NCI-H1092 treated with DMSO at 0.1 percent for 48 hours (cell line): ENCODE data around the gene HAVCR1.
"Not testable (repeated sequence)": the region's sequence is repeated elsewhere in the genome, so short reads cannot be mapped to it uniquely, and the experiment has no call there.

Experiments used
- DNase-seq: peaks from one replicate; lab custom pipeline; 2025; lab: John Stamatoyannopoulos, UW

HAVCR1 gene

DNA sequence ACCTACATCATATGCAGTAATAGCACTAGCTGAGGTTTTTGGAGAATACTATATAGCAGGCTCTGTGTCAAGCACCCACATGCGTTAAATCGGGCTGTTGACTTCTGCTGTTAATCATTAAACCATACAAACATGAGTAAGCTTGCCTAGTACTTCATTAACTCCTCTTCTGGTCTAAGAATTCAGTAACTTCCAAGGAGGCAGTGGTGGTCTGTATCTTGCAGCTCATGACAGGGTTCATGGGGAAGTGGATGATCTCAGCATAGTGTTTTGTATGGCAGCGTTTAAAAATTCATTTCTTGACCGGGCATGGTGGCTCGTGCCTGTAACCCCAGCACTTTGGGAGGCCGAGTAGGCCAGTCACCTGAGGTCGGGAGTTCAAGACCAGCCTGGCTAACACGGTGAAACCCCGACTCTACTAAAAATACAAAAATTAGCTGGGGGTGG lies at the start of gene HAVCR1:
Gene HAVCR1 (minus strand): TSS at position 24 of the 447 bp plus-strand sequence. CDS start 1,173 bp downstream, outside the sequence.
- no peak for DNase-seq

DNA sequence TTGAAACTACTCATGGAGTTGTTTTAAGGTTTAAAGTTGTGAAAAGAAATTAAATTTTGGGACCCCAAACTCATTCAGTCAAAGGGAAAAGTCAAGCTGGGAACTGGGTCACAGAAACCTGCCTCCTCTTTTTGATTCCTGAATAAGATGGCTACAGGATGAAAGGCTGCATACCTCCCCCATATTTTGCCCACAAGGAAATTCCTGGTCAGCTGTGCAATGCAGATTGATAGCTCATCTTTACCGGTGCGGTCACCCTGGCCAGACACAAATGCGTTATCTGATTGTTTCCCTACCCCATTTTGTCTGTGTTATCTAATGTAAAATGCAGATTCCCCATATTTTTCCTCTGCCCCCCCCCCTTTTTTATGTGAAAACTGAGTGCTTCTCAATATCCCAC lies 48.6 kb upstream of the HAVCR1 start:
- DNase-seq, result no peak

DNA sequence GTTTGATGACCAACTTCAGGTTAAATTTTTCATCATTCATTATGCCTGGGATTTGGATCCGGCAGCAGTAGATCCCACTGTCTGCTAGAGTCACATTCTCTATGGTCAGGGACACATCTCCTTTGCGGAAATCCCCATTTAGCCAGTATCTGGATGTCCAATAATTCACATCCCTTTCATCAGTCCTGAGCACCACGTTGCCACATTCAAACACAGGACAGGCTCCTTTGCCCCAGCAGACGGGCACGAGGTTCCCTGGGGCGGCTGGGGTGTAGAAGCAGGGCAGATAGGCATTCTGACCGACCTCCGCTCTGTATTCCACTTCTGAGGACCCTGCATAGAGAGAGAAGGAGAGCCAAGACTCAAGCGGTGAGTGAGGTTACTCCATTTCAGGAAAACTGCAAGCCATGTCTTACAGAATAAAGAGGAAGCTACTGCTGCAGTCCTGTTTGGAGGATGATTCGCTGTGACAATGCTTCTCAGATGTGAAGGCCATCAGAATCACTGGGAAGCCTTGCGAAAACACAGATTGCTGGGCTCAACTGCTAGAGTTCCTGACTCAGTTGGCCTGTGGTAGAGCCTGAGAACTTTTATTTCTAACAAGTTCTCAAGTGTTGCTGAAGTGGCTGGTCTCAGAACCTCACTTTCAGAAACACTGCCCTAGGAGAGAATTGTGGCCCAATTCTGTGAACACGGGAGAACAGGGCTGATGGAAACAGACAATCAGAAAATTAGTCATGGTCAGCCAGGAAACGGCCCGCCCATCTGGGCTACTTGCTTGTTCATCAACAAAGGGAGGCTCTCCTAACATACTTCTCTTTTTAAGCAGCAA lies 47.9 kb upstream of the HAVCR1 start:
- no peak for DNase-seq

DNA sequence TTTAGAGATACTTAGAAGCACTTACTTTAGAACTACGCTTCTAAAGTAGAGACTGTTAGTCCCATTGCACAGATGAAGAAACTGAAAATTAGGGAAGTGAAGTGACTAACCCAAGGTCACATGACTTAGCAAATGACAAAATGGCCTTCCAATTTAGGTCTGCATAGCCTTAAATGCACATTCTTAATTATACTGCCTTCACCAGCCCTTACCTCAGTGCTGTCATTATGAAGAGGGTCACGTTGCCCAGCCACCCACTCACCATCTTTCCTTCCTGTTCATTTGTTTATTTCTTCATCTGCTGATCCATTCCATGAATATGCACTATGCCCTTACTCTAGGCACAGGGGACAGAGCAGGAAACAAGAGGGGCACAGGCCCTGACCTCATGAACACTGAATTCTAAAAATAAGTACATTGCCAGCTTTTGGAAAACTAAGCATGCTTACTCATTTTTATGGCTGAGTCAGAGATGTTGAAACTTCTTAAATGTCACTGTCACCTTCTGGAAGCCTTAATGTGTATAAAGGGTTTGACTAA lies 41.3 kb upstream of the HAVCR1 start:
- DNase-seq, result no peak

DNA sequence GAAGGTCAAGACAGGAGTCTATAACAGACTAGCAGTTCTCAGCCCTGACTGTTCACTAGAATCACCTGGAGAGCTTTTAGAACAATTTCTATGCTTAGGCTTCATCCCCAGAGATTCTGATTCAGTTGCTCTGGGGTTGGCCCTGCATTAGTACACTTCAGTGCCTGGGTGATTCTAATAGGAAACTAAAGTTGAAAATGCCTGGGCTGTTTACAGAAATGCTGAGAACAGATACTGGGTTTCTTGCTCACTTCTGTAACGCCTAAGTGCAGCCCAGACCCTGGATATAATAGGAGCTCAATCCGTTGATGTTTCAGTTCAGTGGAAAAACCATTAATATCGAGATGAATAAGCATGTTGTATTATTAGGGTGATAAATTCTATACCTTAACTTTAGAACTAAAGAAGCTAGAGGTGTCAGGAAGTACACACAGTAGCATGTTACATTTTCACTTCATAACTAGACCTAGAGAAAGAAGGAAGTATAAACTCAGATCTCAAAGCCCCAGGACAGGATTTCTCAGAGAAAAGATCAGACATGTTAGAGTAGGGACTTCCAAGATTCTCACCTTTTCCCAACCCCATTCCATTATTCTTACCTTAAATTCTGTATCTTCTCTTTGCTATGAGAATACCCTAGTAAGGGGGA lies 29.6 kb upstream of the HAVCR1 start:
- no peak for DNase-seq

DNA sequence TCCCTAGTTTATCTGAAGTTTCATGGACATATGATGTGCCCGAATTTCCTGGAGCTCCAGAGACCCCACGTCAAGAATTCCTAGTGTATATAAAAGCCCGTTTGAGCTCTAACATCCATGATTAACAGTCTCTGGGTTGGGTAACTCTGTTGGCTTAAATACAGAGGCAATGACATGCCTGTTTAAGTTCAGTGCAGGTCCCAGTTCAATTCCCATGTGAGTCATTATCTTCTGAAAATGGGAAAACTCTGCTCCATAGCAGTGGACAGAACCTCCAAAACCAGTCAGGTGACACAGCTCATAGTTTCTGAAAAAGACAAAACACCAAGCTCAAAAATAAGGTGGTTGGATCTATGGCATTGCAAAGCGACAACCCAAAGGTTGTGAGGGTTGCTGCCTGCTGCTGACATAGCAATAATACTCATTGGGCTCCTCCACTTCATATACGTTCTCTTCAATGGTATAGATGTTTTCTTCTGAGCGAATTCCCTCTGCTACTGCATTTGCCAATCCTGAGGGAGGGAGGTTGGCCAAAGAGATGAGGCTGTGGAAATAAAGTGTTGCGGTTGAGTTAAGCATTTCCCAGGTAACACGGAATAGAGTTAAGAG lies 27.9 kb upstream of the HAVCR1 start:
- no peak for DNase-seq

DNA sequence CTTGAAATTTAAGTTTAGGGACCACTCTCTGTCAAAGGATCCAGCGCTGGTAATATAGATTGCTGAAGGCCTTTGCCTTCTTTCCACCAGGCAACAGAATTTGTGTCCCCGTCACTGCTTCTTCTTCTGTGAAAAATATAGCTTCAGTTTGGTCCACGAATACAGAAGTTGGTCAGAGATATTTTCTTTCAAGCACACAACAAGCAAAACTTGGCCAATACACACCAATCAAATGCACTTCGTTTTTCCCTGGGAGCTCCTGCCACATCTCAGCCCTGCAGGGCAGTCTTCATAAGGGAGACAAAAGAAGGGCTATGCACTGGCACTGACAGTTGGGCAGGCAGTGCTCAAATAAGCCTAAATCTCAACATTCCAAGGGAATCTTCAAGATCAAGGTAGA lies 27.0 kb upstream of the HAVCR1 start:
- DNase-seq, result no peak

DNA sequence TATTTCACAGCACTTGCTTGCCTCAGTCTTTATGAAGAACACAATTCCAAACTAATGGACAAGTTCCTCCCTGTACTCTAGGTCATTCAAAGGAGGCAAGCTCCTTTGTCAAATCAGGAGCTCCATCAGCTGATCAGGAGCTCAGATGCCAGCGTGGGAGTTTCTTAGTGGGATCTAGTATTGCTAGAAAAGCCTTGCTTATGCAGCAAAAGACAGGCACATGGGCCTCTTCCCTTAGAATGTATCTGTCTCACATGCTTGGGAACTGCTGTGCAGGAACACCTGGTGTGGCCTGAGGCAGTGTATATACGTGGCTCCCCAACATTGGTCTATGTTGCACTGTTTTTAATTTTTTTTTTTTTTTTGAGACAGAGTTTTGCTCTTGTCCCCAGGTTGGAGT lies 21.4 kb upstream of the HAVCR1 start:
- no peak for DNase-seq

DNA sequence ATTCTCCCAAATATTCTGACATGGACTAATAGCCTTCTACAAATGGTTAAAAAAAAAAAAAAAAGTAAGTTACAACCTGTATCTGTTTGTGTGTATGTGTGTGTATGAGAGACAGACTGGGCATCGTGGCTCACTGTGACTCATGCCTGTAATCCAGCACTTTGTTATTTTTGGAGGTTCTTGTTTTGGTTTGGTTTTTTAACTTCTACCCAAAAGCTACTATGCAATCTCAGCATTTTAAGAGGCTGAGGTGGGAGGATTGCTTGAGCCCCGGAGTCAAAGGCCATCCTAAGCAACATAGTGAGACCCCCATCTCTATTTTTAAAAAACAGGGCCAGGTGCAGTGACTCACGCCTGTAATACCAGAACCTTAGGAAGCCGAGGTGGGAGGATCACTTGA lies 17.6 kb upstream of the HAVCR1 start:
- no peak for DNase-seq

DNA sequence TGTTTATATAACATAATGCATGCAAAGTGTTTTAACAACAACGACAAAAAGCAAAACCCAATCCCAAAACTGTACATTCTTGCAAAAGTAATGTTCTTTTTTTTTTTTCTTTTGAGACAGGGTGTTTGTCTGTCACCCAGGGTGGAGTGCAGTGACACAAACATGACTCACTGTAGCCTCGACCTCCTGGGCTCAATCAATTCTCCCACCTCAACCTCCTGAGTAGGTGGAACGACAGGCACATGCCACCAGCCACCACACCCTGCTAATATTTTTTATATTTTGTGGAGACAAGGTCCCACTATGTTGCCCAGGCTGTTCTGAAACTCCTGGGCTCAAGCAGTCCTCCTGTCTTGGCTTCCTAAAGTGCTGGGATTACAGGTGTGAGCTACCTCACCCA lies 13.6 kb upstream of the HAVCR1 start:
- no peak for DNase-seq

DNA sequence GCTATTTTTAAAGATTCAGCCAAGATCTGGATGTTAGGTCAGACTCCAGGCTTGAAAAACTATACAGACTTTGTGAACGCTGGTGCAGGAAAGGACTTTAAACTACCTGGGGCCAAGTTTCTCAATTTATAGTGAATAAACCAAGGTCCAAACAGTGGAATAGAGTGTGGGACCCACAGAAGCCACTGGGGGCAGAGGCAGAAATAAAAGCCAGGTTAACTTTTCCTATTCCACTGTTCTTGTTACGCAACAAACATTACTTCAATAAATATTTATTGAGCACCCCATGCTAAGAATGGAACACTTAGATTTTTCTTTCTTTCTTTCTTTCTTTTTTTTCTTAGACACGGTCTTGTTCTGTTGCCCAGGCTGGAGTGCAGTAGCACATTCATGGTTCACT lies 11.0 kb upstream of the HAVCR1 start:
- no peak for DNase-seq

DNA sequence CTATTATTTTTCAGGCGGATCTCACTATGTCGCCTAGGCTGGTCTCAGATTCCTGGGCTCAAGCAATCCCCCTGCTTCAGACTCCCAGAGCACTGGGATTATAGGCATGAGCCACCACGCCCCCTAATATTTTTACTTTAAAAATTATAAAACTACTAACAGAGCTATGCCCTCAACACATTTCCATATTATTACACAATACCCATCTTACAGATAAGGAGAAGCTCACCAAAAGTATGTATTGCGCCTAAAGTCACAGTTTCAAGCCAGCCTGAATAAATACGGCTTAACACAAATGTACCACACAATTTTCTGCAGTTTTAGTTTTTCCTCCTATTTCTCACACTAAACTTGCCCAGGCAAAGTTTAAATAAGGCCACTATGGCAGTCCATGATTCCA lies 9.9 kb upstream of the HAVCR1 start:
- DNase-seq, result no peak

DNA sequence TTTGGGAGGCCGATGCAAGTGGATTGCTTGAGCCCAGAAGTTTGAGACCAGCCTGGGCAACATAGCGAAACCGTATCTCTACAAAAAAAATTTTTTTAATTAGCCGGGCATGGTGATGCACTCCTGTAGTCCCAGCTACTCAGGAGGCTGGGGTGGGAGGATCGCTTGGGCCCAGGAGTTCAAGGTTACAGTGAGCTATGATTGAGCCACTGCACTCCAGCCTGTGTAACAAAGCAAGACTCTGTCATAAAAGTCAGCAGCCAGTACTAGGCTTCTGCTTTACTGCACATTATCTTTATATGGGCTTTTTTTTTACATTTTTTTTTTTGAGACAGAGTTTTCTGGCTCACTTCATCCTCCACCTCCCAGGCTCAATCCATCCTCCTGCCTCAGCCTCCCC lies 9.4 kb upstream of the HAVCR1 start:
- no peak for DNase-seq

DNA sequence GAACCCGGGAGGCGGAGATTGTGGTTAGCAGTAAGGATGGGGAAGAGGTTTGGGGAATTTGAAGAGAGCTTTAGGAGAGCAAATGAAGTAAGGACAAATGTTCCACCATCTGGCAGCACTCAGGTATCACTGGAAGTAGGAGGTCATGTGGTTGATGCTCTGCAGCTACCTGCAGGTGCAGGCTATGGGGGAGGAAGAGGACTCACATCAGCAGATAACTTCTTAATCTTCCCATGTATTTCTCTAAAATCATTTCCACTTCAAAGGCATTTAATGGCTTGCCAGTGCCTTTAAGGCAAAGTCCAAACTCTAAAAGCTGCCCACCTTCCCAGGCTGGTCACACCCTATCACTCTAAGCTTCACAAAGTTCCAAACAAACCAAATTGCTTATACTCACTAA lies 8.1 kb upstream of the HAVCR1 start:
- DNase-seq, result no peak

DNA sequence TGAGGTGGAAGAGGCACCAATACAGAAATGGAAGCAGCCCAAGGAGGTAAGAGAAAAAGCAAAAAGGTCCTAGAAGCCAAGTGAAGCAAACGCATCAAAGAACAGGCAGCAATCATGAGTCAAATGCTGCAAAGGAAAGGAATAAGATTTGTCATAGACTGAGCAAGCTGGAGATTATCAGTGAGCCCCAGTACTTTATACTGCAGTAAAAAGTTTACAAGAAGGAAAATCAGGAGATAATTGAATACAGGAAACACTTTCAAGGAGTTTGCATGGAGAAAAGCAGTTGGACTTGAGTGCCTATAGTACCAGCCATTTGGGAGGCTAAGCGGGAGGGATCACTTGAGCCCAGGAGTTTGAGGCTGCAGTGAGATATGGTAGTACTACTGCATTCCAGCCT lies 7.2 kb upstream of the HAVCR1 start:
- no peak for DNase-seq

DNA sequence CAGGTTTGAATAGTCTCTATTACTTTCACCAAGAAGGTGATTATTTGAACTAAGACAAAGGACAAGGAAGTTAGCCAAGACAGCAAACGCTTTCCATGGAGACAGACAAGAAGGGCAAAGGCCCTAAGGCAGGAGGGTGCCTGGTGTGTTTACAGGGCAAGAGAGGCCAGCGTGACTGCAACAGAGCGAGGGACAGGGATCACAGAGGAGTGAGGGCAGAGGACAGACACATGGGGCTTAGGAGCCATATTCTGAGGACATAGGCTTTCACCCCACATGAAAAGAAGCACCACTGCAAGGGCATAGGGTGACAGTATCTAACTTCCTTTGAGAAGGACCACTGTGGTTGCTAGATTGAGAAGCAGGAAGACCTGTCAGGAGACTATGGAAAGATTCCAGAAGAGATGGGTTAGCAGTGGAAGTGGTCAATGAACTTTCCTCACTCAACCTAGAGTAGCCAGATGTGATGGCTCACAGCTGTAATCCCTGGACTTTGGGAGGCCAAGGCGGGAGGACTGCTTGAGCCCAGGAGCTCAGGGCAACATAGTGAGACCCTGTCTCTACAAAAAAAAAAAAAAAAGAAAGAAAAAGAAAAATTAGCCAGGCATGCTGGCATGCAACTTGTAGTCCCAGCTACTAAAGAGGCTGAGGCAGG lies 5.0 kb upstream of the HAVCR1 start:
- DNase-seq, result no peak

DNA sequence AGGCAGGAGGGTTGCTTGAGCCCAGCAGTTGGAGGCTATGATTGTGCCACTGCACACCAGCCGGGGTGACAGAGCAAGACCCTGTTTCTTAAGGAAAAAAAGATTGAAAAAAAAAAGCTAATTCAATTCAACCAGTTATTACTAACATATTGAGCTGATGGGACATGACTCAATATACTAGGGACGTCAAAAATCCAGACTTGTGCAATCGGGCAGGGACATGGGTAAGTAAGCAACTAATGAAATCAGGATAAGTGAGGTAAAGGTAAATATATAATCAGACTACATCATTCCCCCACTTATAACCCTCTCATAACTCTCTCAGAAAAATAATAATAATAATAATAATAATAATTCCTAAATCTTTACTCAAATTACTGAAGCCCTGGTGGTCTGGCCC lies 975 bp upstream of the HAVCR1 start:
- DNase-seq, result no peak

DNA sequence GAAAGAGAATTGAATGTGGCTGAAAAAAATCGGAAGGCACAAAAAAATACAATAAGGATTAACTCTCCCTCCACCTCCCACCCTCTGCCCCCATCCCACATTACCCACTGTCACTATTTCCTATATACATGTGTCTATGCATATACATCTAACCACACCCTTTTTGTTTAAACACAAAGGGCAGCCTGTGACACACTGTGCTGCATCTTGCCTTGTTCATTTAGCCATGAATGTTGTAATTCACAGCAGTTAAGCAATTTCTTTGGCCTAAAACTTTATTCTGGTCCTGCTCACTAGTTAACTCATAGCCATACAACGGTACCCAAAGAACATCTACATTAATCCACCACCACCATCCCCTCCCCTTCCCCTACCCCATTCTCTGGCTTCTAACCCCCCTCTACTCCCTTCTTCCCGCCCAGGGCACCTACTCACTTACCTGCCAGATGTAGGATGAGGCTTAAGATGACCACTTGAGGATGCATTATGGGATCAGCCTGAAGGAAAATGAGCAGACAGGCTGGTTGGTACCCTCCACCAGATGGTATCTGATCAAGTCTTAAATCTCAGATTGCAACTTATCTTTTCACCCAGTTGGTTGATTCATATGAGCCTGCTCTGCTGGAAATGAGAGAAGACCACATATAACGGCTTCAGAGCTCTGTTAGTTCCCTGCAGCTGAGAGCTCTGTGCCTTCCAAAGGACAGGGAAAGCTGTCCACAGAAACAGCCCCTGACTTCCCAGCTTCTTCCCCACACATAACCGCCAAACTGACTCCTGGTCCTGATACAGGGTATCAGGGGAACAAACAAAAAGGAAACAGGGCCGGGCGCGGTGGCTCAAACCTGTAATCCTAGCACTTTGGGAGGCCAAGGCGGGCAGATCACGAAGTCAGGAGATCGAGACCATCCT lies 1.2 kb downstream of the HAVCR1 start:
- no peak for DNase-seq

DNA sequence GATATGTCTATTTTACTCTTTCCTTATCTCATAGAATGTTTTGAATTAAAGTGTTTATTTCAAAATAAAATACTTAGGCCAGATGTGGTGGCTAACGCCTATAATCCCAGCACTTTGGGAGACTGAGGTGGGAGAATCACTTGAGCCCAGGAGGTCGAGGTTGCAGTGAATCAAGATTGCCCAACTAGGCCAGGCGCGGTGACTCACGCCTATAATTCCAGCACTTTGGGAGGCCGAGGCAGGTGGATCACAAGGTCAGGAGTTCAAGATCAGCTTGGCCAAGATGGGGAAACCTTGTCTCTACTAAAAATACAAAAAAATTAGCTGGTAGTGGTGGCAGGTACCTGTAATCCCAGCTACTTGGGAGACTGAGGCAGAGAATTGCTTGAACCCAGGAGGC lies 2.1 kb downstream of the HAVCR1 start:
- not testable (repeated sequence) for DNase-seq

DNA sequence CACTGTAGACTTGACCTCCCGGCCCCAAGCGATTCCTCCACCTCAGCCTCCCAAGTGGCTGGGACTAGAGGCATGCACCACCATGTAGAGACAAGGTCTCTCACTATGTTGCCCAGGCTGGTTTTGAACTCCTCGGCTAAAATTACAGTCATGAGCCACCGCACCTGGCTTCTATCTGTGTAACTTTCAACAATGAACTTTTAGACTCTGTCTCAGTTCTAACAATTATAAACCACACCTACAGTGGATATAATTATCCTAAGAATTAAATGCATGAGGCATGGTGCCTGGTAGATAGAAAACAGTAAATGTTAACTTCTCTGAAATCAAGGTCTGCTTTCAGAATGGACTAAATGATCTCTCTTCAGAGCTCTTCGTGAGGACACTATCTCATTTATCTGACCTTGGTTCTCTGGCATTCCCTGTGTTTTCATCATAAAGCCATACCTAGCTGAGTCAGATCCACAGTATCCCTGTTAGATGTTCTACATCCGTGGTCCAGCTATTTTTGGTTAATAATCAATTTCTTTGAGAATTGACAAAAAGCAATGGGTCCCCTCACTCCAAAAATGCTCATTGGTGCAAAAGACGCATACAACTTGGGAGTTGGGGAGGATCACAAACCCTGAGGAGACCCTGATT lies 7.2 kb downstream of the HAVCR1 start:
- no peak for DNase-seq

DNA sequence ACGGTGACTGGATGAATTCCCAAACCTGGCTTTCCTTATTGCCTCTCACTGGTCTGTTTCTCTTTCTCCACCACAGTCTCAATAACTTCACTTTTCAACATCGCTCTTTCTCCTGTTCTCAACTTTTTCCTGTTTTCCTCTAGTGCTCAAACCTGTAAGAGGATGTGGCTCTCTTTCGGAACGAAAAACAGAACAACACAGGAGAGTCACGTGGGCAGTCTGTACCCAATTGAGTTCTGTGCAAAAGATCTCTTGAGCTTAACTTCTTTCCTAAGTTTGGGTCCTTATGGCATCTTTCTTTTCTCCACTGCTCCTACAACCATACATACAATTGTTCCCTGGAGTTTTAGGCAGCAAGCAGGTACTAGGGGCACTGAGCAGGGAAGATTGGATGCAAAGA lies 8.9 kb downstream of the HAVCR1 start:
- DNase-seq, result no peak
